HG02642 (cell line): Measurements from ENCODE around the gene NXNL1.

Experiments used
- ATAC-seq: cut with Tn5 transposase; IDR thresholded peaks from one replicate; pipeline ENCODE4 v1.9.1; 2021; ENCODE audit warnings: mild to moderate bottlenecking; ENCODE audit not compliant: unreplicated experiment, poor library complexity

NXNL1 gene

DNA sequence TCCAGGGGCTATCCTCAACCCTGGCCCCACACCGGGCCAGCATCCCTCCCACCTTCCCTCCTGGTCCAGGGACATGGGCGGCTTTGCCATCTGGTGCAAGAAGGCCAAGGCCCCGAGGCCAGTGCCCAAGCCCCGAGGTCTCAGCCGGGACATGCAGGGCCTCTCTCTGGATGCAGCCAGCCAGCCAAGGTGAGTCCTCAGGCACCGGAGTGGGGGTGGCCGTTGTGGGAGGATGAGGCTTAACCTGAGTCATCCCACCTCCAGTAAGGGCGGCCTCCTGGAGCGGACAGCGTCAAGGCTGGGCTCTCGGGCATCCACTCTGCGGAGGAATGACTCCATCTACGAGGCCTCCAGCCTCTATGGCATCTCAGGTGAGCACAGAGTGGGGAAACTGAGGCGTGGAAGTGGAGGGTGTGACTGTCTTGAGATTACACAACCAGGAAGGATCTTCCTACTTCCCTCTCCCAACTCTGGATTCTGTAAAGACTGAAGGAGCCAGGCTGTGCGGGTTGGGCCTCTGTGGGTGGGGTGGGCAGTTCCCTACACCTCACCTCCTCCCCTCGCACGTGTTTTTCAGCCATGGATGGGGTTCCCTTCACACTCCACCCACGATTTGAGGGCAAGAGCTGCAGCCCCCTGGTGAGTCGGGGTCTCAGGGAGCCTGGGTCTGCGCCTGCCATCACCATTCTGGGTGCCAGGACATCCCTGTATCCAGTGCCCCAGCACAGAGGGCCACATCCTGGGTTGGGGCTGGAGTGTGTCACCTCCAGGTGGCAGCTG, 37.1 kb downstream of the NXNL1 start:
- ATAC-seq, result no peak

DNA sequence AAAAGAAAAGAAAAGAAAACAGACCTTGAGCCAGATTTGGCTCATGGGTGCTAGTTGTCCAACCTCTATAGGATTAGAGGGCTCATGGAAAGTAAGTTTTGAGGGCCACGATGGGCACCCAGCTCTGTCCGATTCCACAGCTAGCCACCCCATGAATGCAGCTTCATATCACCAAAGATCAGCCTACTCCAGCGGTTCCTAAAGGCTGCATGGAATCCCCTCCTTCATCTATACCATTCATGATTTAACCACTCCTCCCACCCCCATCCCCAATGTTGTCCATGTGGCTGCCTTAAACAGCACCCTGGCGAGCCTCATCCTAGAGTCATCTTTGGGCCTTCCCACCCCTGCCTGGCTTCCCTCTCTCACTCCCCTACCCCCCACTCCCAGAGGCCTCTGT, 38.8 kb downstream of the NXNL1 start:
- ATAC-seq, result no peak

DNA sequence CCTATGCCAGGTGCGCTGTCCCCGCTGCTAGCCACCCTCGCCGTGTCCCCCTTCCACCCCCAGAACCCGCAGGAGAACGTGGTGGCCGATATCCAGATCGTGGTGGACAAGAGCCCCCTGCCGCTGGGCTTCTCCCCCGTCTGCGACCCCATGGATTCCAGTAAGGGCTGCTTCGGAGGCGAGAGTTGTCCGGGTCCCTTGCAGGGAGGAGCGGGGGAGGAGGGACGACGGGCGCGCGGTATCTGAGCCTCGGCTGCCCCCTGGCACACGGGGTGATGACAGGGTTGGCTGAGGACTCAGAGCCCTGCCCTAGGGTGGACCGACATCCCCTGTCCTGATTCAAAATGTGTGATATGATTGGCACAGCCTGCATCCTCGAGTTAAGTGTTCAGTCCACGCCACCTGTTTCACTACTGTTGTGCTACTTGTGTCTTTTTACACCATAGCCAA, 40.2 kb downstream of the NXNL1 start:
- ATAC-seq, result peak; percentile 12

DNA sequence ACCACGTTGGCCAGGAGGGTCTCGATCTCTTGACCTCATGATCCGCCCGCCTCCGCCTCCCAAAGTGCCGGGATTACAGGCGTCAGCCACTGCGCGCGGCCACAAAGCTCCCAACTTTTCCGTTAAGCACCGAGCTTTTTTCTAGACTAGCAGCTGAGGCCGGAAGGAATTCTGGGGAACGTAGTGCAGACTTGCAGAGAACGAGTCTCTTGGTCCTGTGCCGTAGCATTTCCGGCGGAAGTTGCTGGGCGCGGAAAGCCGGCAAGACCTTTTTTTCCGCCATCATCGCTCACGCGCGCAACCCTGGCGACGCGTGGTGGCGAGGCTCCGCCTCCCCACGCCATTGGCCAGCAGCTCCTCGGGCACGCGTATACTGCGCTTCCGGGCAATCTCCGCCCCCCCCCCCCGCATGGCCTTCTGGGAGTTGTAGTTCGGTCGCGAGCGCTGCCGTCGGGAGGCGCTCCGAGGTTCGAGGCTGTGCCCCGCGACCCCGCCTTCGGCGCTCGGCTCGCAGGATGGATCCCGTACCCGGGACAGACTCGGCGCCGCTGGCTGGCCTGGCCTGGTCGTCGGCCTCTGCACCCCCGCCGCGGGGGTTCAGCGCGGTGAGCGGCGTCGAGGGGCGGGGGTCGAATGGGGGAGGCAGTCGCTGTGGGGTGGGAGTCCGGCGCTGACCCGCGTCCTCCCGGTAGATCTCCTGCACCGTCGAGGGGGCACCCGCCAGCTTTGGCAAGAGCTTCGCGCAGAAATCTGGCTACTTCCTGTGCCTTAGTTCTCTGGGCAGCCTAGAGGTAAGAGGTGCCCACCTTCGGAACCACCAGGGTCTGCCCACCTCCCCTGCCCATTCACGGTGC, 40.9 kb downstream of the NXNL1 start, which contains the start of gene MVB12A:
MVB12A (plus strand) TSS at position 427 of the 854 bp plus-strand sequence; CDS start at position 516, 89 bp downstream.
- ATAC-seq, result peak; percentile 89

DNA sequence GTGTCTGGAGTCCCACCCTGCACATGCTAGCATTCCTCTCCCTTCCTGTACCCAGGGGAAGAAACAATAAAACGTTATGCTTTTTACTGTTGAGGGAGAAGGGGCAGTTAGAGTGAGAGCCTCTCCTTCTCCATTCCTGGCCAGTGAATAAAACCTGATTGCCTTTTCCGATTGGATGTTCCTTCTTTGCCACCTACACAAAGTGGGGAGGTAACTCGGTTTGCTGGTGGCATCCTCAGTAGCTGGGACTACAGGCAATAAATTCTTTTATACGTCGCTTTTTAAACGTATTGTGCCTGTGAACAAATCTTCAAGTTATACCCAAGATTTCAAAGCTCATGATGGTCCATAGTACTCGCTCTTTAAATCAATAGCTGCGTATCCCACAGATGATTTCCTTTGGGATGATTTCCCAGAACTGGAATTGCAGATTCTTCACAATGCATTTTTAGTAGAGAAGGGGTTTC, 41.5 kb downstream of the NXNL1 start:
- no peak for ATAC-seq

DNA sequence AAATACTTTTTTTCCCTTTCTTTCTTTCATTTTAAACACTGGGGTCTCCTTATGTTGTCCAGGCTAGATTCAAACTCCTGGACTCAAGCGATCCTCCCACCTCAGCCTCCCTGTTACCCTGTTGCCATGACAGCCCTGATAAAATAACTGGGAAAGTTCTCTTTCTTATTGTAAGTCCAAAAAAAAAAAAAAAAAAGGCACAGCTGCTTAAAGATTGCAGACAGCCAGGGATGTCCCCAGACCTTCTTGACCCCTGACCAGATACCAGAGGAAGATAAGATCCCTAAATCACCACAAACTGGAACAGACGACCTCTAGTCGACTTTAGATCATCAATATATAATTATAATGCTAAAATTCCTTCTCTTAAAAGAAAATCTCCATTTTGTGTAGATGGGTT, 42.0 kb downstream of the NXNL1 start:
- no peak for ATAC-seq

DNA sequence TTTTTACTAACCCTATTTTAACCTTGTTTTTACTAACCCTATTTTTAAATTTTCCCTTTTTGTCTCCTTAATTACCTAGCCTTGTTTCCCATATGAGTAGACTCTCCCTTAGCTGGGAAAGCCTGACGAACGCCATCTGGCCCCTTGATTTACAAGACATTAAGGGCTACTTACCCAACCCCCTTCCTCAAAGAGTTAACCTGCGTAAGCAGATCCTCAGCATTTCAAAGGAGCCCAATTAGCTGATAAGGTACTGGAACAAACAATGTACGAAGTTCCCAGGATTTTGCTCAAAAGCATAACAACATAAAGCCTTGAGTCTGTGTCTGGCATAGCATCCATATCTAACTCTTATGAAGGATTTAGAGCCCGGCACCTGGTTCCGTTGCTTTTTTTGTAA, 45.6 kb downstream of the NXNL1 start:
- ATAC-seq, result no peak

DNA sequence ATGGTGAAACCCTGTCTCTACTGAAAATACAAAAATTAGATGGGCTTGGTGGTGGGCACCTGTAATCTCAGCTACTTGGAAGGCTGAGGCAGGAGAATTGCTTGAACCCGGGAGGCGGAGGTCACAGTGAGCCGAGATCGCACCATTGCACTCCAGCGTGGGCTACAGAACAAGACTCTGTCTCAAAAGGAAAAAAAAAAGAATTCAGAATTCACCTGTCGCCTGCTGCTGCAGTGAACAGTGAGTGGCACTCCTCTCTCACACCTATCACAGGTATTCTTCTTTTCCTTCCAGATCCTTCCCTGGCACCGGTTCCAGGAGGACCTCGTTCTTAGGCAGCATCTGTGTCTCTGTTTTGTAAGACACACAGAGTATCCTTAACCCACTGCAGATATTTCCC, 46.6 kb downstream of the NXNL1 start:
- ATAC-seq, result no peak

DNA sequence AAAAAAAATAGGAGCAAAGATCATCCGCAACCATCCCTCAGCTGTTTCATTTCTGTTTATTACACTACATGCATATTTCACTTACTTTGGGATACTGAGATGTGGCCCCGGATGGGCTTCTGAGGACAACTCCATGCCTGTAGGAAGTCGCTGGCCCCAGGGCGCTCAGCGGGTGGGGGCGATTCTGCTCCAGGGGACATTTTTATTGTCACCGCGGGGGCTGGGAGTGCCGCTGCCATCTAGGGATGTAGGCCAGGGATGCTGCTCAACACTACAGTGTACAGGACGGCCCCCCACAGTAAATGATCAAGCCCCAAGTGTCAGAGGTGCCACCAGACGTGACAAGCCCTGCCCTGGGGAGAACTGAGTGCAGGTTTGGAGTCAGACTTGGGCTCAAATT, 48.9 kb downstream of the NXNL1 start:
- no peak for ATAC-seq

DNA sequence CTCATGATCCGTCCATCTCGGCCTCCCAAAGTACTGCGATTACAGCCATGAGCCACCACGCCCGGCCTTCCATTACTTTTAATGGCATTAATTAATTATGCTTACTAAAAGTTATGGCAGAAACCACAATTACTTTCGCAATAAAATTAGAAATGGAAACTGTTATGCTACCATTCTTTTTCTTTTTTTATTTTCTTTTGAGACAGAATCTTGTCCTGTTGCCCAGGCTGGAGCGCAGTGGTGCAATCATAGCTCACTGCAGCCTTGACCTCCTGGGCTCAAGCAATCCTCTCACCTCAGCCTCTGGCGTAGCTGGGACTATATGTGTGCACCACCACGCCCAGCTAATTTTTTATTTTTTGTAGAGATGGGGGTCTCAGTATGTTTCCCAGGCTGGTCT, 50.7 kb downstream of the NXNL1 start:
- ATAC-seq, result no peak

DNA sequence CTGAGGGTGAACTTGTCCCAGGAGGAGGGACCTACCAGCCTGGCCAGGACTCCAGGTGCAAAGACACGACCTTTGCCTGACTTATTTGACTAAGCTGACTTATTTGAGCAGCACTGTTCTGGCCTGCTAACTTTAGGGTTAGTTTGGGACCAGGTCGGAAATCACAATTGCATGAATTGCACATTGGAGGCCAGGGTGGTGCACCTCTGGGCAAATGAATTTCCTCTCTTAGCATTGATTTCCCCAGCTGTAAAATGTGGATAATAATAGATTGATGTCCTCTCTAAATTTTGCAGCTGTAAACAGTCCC, 53.9 kb downstream of the NXNL1 start:
- ATAC-seq, result no peak

DNA sequence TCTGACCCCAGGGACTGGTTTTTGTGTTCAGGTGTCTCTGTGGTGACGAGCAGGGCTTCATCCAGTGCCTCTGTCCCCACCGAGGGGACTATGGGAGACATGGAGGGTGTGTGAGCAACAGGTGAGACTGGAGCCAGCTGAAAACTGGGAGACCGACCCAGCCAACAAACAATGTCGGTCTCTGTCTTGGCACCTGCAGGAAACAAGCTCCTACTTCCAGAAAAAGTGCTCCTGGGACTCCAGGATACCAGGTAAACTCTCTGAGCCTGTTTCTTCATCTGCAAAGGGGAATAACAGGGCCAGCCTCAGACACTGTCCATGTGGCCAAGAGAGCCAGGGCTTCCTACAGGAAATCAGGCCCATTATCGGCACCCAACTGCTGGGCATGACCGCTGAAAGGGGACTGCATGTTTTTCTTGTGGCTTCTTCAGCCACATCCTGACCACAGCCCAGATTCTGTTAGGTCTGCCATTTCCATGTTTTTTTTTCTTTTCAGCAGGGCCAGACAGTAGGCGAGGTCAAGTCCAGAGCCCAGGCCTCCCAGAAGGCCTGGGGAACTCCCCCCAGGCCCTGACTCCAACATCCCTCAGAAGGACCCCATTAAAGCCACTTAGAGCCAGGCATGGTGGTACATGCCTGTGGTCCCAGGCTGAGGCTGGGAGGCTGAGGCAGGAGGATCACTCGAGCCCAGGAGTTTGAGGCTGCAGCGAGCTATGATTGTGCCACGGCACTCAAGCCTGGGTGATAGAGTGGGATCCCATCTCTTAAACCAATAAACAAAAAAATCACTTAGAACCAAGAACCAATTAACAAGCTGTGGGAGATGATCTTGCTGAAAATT, 54.5 kb downstream of the NXNL1 start:
- peak; percentile 9 for ATAC-seq
